GM19468 (cell line): ENCODE measurements around the gene PPFIA2.

Experiments
- ATAC-seq: cut with Tn5 transposase; IDR thresholded peaks from one replicate; pipeline ENCODE4 v1.9.1; 2021; ENCODE audit warnings: mild to moderate bottlenecking, moderate library complexity, moderate number of reproducible peaks; ENCODE audit not compliant: unreplicated experiment; ENCODE audit errors: extremely low read depth

PPFIA2 gene

DNA sequence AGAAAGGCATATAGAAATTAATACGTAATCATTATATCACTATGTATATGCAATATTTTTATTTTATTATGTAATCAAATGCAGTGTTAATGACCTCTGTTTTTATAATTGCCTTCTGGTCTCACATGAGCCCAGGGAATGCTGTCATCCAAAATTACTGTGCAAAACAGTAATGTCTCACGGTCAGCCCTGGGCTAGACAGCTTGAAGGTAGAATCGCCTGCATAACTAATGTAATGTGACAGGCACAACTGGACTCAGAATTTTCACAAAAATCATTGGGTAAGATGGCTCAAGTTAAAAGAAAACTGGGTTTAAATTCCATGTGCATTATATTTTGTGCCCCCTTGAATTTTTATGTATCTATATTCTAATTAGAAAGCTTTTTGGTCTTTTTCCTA lies 293.3 kb downstream of the PPFIA2 start:
- no peak for ATAC-seq

DNA sequence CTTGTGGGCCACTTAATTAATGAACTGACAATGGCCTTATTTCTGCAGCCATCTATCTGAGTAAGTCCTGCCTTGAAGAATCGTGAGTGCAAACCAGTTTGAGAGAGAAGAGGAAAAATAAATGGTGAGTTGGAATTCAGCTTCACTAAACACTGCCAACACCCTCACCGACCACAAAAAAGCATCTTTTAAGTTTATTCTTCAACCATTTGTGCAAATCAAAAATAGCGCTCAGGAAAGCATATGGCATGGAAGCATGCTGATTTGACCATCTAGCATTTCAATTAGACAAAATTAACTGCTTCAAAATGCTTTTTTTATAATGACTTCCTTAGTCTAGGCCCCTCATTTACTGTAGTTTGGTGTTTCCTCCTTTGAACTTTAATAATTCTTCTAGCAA lies 294.0 kb downstream of the PPFIA2 start:
- no peak for ATAC-seq

DNA sequence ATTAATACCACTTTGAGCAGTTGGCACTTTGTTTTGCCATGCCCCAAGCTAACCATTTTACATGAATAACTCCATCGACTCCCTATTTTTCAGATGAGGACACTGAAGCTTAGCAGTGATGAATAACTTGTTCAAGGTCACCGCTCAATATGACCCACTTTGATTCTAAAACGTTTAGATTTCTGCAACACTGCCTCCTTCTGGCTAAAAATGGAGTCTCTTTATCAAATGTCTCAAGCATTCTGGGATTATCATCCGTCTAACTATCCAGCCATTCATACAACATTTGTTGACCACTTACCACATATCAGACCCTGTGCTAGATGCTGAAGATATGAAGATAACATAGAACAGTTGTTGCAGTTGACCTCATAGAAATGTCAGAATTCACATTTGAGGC lies 298.0 kb downstream of the PPFIA2 start:
- no peak for ATAC-seq

DNA sequence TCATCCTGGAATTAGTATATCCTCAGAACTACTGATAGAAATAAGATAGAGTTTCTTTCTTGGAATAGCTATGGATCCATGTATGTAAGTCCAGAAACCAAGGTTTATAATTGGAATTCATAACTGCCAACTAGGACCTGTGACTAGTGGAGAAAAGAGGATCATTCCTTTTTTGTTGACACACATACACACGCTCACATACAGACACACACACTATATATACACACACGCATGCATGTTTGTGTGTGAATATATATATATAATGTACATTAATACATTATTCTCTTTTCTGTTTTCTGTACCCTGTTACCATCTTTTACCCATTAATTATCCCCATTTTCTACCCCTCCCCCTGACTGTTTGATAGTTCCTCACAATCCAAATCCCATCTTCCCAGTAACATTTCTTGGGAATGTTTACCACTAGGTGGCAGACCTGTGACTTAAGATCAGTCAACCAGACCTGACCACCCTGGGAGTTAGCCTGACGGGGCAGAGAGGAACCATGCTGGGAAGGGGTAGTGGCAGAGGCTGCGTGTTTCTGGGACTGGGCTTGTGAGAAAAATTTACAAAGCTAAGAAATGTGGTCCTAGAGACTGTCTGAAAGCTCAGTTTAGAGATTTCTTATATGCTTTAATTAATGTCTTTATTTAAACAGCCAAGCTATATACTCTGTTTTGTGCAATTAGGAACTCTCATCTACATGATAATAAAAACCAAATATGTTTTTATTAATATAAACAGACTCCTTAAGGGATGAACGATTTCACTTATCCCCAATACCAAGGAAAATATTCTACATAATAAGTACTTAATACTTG lies 308.0 kb downstream of the PPFIA2 start:
- no peak for ATAC-seq

DNA sequence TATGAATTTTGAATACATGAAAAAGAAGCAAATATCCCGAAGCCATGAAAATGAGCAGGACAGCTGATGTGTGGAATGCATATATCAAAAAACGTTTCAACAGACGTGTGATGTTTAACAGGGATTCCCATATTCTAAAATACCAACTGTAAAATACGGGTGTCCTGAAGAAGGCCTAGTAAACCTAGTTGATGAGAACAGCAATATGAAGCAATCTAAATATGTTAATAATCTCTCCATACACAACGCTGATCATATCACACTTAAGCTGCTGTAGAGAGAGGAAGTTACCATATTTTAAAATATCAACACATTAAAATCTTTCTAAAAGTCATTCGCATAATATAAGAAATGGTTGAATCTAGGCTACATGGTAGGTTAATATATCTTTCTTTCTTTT lies 317.5 kb downstream of the PPFIA2 start:
- no peak for ATAC-seq

DNA sequence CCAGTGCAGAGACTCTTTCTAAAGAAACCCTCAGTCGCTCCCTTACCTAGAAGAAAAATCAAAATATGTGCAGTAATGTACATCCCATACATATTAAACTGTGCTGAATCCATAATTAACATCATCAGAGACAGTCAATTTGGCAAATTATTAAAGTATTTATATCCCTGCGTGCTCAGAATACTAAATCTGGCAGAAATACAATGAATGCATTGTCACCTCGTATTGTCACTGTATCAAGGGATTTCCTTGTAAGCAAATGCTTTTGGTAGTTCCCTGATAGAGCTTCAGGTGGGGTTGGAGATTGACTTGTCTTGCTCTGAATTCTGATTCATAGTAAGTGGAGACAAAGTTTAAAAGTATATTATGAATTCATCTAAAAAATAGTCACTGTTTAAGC lies 319.1 kb downstream of the PPFIA2 start:
- ATAC-seq: no peak

DNA sequence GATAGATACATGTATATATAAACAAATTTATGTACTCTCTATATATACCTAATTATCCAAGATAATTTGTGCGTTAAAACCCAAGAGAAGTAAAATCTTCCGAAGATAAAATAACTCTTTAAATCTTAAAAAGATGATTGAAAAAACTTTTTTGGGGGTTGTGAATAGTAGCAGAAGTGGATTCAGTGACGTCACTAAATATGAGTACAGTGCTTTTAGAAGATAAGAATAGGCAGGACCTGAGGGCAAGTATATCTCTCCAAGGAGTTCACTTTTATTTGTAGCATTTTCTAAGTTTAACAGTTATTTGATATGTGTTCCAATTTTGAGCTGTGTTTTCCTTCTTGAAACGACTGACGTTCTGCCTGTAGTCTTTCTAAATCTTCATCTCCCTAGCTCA lies 319.8 kb downstream of the PPFIA2 start:
- no peak for ATAC-seq

DNA sequence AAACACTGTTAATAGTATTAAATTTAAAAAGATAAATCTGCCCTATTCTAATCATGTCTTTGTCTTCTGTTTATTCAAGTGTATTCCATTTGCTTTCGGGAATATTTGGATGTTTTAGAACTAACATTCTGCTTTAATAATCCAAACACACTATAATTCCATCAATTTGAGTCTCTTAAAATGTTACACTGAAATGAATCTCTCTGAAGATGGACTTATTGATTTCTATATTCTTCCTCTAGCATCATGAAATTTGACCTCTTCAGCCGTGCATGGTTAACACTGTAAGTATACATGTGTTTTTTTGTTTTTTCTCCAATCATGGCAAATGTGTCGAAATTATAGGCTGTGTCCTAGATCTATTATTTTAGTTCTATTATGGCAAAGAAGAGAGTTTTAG lies 342.1 kb downstream of the PPFIA2 start:
- ATAC-seq: no peak

DNA sequence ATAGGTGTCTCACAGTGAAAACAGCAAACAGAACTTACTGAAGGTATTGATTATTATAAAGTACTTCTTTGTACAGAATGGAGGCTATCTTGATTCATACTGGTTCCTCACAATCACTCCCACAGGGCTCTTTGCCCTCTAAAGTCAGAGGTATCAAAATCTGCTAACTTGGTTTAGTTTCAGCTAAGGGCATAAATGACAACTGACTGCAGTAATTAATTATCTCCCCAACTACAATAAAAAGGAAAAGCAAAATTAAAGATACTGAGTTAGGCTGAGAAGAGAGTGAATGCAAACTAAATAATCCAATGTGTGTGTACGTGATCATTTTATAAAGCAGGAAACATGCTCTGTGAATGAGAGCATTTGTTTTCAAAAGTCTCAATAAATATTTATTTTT lies 342.6 kb downstream of the PPFIA2 start:
- ATAC-seq: no peak

DNA sequence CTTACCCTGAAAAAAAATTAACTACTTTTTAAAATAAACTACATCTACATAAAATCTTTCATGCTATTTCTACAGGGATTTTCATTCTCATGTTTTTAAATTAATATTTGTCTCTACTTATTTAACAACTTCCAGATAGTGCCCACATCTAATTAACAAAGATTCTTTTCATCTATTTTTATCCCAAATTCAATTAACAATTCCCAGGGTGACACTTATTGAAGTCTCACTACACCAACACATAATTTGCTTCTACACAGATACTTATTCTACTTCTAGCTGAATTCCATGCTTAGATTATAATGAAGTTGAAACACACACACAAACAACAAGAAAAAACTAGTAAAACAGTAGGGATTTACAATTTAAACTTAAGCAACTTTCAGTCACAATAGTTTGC lies 344.7 kb downstream of the PPFIA2 start:
- ATAC-seq: no peak

DNA sequence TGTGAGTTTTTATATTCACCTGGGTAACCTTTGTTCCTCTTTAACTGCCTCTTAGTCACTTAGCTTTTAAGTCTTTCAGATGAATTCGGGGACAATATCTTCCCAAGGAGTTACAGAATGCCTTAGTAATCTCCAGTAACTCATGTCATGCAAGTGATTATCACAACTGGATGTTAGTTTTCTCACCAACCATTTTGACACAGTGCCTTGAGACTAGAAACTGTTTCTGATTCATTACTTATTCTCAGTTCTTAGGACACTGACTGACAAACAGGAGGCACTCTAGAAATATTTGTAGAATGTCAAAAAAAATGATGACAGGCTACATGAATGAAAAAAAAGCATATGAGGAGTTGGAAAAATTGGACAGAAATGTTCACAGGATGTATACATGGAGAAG lies 346.2 kb downstream of the PPFIA2 start:
- ATAC-seq: no peak

DNA sequence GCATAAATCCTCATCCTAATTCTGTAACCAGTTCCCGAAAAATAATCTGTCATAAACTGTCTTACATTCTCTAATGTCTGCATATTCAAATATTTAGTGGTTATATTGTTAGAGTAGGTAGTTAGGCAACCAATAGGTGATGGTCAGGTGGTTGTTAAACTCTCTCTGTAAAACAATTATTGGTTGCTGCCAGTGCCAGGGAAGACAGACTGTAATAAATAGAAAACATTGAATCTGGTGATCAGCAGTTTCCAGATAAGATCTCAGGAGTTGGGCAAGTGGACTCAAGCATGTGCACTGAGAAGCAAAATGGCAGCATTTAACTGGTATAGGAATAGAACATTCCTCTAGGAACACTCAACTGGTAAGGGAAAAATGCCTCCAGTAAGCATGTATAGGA lies 355.8 kb downstream of the PPFIA2 start:
- no peak for ATAC-seq

DNA sequence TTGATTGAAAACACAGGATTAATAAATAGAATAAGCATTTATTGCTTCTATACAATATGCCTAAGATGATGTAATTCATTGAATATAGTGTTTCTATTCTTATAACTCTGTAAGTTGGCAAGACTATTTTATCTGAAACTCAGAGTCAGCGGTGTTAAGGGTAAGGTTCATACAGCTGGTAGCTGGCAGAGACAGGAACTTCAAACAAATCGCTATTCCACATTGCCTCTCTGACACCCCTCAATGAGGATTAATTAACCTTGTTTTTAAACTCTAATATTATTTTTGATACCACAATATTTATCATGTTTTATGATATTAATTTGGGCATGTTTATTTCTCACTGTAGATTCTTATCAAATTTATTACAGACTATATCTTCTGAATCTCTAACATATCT lies 357.9 kb downstream of the PPFIA2 start:
- ATAC-seq: no peak

DNA sequence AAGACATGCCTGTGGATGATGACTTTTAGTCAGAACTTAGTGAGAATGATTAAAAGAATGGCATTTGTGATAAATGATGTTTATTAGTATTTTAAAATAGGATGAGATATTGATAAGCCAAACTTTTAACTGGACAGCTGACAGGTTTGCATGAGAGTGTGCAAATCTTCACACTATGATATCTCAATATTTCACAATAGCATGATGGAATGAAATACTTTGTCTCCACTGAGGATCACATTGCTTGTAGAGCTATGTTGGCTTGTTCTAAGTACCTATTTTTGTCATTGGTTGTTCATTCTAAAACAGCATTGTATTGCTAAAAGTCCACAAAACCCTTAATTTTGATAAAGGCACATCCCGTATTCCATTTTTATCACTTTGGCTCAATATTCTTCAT lies 359.1 kb downstream of the PPFIA2 start:
- ATAC-seq: no peak

DNA sequence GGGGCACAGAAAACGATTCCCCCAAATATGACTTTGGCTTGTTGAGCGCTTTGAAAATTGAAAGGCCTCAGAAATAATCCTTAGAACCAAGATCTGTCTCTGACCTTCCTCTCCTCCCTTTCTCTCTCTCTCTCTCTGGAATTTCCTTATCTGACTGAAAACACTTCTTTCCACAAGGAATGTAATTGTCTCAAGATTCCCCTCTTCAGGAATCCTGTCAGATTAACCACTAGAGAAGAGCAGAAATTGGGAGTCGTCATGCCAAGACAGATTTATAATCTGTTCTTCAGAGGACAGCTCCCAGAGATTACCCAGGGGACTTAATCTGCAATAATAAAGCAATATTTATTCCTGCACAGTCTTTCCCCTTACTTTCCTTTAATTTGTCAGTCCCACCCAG lies 363.7 kb downstream of the PPFIA2 start:
- ATAC-seq: no peak

DNA sequence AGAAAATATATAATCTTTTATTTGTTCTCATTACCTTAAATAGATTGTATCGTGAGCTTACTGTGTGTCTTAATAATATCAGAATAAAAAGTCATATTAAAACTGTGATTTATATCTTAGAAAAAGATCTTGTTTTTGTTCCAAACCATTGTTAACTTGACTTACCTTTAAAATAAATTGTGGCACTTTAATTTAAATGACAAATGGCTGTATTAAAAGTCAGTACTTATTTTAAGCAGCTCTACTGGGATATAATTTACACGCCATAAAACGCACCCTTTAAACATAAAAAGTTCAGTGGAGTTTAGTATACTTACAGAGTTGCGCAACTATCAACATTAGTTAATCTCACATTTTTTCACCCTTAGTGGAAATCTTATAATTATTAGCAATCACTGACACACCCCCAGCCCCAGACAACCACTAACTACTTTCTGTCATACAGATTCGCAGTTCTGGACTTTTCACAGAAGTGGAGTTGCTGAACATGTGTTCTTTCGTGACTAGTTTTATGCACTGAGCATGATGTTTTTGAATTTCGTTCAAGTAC lies 369.5 kb downstream of the PPFIA2 start:
- no peak for ATAC-seq

DNA sequence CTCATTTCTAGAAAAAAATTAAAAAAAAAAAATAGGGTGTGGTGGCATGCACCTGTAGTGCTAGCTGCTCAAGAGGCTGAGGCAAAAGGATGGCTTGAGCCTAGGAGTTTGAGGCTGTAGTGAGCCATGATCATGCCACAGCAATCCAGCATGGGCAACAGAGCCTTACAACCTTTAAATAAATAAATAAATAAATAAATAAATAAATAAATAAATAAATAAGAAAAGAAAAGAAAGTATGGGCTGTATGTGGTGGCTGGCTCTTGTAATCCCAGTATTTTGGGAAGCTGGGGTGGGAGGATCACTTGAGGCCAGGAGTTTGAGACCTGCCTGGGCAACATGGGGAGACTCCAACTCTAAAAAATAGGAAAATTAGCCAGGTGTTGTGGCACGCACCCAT lies 373.0 kb downstream of the PPFIA2 start:
- ATAC-seq: no peak

DNA sequence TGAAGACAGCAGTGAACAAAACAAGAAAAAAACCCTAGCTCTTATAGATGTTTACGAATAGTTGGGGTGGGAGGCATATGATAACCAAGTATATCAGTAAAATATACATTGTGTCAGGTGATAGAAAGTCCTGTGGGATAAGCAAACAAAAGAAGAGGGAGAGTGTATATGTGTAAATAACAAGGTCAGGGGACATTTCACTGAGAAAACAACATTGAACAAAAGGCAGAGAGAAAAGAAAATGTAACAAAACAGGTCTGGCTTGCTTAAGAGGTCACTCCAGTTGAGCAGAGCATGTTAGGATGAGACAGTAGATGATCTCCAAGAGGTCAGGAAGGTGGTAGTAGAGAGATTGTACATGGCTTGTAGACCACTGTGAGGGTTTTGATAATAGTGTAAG lies 377.2 kb downstream of the PPFIA2 start:
- ATAC-seq: no peak

DNA sequence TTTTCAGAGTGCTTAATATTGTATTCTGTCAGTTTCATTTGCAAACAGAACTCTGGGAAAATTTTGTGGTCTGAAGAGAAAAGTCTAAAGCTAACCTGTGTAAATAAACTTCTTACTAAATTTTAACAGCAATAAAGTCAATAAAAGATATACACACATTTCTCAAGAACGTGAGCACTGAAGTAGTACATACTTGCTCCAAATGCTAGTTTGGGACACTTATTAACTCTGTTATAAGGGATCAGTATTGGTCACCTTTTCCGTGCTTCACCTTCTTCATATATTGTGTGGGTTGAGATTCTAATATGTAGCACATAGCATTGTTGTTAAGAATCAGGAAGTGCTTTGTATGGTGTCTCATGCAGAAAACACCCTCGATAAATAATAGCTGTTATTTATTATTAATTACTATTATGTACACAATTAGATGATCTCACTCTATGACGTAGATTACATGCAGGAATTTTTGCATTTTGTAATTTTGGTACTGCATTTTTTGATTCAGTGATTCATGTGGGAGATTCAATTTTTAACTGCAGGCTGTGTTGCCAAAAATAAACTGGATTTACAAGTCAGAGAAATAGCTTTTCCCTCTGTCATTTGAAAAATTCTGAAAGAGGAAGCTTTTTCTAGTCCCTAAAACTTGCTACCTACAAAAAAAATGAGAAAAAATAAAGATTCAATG lies 380.4 kb downstream of the PPFIA2 start:
- ATAC-seq: no peak

DNA sequence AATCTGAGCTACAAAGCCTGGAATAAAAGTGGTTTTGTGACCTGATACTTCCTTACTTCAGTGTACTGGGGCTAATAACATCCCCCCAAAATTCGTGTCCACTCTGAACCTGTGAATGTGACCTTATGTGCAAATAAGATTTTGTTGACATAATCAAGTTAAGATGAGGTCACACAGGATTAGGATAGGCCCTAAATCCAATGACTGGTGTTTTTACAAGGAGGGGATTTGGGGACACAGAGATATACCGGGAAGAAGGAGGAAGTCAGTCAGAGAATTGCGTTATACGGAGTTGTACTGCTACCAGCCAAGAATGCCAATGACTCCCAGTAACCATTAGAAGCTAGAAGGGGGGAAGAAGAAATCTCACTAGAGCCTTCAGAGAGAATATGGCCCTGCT lies 381.4 kb downstream of the PPFIA2 start:
- no peak for ATAC-seq

DNA sequence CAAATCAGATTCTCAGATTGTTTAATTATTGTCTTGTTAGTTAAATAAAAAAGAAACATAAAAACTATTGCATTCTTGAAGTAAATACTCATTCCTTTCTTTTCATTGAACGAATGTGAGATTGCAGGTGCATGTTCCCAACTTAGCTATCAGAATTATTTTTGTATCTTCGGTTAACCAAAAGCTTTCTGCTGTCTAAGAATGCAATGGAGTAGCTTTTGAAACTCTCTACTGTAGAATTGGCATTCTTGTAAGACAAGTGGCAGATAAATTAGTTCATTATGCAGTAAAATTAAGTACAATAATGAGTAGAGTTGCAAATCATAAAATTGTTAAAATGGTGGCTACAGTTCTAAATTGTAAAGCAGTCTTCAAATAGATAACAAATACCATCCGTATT lies 383.2 kb downstream of the PPFIA2 start:
- no peak for ATAC-seq

DNA sequence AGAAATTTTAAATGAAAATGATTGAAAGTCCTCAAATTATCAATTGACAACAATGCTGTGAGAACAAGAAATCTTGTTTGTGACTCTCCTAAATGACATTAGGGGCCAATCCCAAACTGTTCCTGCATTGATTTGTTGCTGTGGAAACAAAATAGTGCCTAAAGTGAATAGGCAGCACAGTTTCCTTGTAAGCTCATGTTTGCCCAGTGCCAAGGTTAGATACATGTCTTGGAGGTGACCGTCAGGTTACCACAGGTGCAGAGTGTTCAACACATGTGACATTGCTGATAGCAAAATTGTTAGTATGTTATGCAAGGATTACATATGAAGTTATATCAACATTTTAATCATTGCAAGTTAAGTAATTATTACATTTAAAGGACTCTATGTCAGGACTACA lies 388.7 kb downstream of the PPFIA2 start:
- no peak for ATAC-seq
